ENCODE measurements around the gene SPP2.

The SPP2 gene

DNA sequence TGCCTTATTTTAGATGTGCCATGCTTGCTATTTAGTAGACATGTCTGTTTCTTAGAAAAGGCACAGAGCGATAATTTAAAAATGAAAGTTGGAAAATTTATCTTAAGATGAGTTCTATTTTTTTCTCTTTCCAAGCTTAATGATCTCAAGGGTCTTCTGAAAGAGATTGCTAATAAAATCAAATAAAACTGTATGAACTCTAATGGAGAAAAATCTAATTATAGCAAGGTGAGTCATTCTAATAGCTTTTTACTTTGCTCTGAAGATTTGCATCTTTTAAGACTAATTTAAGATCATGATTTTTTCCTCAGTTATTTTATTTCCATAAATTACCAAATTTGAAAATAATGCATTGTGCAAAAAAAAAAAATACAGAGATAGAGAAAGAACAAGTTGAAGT lies 36.1 kb upstream of the SPP2 start:
- CTCF ChIA-PET: no interaction called here
- TF ChIP-seq, protein P1, sequence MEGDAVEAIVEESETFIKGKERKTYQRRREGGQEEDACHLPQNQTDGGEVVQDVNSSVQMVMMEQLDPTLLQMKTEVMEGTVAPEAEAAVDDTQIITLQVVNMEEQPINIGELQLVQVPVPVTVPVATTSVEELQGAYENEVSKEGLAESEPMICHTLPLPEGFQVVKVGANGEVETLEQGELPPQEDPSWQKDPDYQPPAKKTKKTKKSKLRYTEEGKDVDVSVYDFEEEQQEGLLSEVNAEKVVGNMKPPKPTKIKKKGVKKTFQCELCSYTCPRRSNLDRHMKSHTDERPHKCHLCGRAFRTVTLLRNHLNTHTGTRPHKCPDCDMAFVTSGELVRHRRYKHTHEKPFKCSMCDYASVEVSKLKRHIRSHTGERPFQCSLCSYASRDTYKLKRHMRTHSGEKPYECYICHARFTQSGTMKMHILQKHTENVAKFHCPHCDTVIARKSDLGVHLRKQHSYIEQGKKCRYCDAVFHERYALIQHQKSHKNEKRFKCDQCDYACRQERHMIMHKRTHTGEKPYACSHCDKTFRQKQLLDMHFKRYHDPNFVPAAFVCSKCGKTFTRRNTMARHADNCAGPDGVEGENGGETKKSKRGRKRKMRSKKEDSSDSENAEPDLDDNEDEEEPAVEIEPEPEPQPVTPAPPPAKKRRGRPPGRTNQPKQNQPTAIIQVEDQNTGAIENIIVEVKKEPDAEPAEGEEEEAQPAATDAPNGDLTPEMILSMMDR (conservative IDR thresholded peaks at IDR 0.05; ENCODE audit: low read depth): no peak
- POLR2A ChIA-PET (ENCODE audit: low non-redundant PET): no interaction called here
- H3K27ac ChIP-seq: no peak overlapping the region
- DNase-seq (ENCODE audit: low spot score): no peak

DNA sequence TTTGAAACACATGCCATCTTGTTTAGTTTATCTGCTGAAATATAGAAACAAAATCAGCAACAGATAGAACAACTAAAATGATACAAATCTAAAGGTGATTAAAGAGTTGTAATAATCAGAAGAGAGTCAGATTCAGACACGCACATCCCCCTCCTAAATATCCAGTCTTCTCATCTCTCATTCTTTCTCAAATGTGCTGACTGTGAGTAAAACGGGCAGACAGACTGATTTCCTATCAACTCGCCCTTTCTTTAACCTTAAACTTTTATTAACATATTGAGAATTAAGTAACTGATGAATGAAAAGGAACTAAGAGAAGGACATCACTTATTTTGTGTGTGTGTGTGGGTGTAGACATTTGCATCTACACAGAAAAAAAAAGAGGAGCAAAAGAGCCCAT lies 34.6 kb upstream of the SPP2 start:
- H3K27ac ChIP-seq: no peak overlapping the region
- POLR2A ChIA-PET (ENCODE audit: low non-redundant PET): no interaction called here
- DNase-seq (ENCODE audit: low spot score): no peak
- TF ChIP-seq, protein P1 (conservative IDR thresholded peaks at IDR 0.05; ENCODE audit: low read depth): no peak
- CTCF ChIA-PET: no interaction called here

DNA sequence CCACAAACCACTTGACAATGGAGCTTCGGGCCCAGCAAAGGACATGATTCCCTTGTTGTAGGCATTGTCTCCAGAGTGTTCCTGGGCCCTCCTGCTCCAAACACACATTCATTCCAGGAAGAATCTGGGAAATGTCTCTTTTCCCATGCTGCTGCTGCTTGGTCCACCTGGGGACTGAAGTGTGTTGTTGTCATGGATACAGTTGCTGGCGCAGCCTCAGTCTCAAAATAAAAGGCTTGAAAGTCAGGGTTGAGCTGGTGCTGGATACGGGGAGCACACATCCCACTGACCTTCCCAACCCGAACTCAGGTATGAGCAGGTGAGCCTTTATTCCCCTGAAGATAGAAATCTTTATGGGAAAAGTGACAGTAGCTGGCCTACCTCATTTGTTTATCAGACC lies 30.6 kb upstream of the SPP2 start:
- TF ChIP-seq, protein P1 (conservative IDR thresholded peaks at IDR 0.05; ENCODE audit: low read depth): no peak
- ChIA-PET CTCF (no interaction called here), POLR2A (ENCODE audit: low non-redundant PET) (no interaction called here)
- DNase-seq (ENCODE audit: low spot score): no peak
- no peak overlapping the region for H3K27ac ChIP-seq

DNA sequence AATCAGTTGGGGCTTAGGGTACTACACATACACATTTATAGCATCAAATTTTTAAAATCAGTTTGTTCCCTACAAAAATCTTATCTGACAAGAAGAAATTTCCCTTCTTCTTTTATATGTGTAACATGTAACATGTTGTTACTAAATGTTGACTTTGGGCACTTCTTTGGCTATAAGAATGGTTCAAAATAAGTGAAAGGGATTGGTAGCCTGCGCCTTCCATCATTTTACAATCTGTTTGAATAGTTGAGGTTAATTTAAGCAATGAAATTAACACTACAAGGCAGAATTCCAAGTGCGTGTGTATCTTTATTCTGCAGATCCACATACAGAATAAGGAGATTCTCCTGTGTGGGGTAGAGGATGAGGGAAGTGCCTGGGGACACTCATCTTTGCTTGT lies 30.2 kb upstream of the SPP2 start:
- ChIA-PET POLR2A (ENCODE audit: low non-redundant PET) (no interaction called here), CTCF (no interaction called here)
- DNase-seq (ENCODE audit: low spot score): no peak
- TF ChIP-seq, protein P1 (conservative IDR thresholded peaks at IDR 0.05; ENCODE audit: low read depth): no peak
- H3K27ac ChIP-seq: no peak overlapping the region

DNA sequence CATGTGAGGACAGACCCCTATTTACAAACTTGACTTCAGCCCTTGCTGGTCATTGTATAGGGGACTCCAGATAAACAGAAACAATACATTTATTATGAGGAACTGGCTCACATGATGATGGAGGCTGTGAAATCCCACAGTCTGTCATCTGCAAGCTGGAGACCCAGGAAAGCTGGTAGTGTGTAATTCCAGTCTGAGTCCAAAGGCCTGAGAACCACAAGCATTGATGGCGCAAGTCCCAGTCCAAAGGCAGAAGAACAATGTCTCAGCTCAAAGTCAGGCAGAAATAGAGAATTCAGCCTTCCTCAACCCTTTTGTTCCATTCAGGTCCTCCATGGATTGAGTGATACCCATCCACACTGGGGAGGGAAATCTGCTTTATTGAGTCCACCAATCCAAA lies 28.1 kb upstream of the SPP2 start:
- TF ChIP-seq, protein P1 (conservative IDR thresholded peaks at IDR 0.05; ENCODE audit: low read depth): no peak
- DNase-seq (ENCODE audit: low spot score): no peak
- CTCF ChIA-PET: interaction anchor here (0.6 to 0.7 kb wide), 2 partner anchors 79 to 510 kb away, joined by 3 to 5 read pairs; no protein-coding TSS in a partner anchor
- POLR2A ChIA-PET (ENCODE audit: low non-redundant PET): no interaction called here
- H3K27ac ChIP-seq: no peak overlapping the region

DNA sequence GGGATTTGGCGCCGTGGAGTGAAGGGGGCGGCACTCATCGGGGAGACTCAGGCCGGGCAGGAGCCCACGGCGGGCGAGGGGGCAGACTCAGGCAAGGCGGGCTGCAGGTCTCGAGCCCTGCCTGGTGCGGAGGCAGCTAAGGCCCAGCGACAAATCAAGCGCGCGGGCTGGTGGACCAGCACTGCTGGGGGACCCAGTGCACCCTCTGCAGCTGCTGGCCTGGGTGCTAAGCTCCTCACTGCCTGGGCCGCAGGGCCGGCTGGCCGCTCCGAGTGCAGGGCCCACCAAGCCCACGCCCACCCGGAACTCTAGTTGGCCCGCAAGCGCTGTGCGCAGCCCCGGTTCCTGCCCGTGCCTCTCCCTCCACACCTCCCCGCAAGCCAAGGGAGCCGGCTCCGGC lies 26.2 kb upstream of the SPP2 start:
- TF ChIP-seq, protein P1 (conservative IDR thresholded peaks at IDR 0.05; ENCODE audit: low read depth): no peak
- H3K27ac ChIP-seq: peak overlapping the region; percentile 69
- CTCF ChIA-PET: interaction anchor here (0.6 to 1.0 kb wide), 2 partner anchors 234 to 677 kb away, joined by 3 to 4 read pairs; no protein-coding TSS in a partner anchor
- no peak for DNase-seq (ENCODE audit: low spot score)
- POLR2A ChIA-PET (ENCODE audit: low non-redundant PET): no interaction called here

DNA sequence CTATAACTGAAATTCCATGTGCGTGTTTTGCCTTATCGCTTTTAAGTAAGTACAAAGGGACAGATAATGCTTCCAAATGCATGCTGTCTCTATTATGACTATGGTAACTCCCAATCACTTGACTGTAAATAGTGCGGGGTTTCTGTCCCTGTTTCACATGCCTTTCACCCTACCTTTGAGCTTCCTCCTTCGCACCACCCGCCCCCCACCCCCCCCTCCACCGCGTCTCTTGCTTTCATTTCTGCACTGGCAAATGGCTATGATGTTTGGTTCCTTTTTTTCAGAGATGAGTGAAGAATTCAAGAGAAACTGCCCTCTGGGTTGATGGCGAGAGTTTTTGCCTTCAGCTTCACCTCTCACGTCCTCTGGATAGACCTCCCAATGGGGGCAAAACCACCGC lies 25.0 kb upstream of the SPP2 start:
- POLR2A ChIA-PET (ENCODE audit: low non-redundant PET): no interaction called here
- no peak overlapping the region for H3K27ac ChIP-seq
- TF ChIP-seq, protein P1 (conservative IDR thresholded peaks at IDR 0.05; ENCODE audit: low read depth): no peak
- CTCF ChIA-PET: interaction anchor here (0.6 kb wide), 1 partner anchor 159 kb away, joined by 3 read pairs; no protein-coding TSS in a partner anchor
- DNase-seq (ENCODE audit: low spot score): peak; percentile 7
